Measurements from ENCODE around the gene DGKH.

GRCh38 chr13:42084722-42085121 is 36.3 kb downstream of the DGKH start:
- TF ChIP-seq CTCF (IDR thresholded peaks at IDR 0.05) = no peak
- TF ChIP-seq ZFX (IDR thresholded peaks at IDR 0.05; ENCODE audit: borderline replicate concordance) = no peak
